ENCODE results near the gene LMBRD2.
"Not testable (repeated sequence)": the region's sequence is repeated elsewhere in the genome, so short reads cannot be mapped to it uniquely, and the experiment has no call there.

Gene LMBRD2

GRCh38 chr5:36151434-36152323 lies at the start of gene LMBRD2, which contains the start of gene SKP2:
Gene LMBRD2 (minus strand): TSS chr5:36151887. CDS start chr5:36143349, 8,538 bp downstream.
Gene SKP2 (plus strand): TSS chr5:36152111. CDS start chr5:36152263, 152 bp downstream.
- DNase-seq (ENCODE audit: insufficient read length, low spot score) (peak; percentile 99), FAIRE-seq (peak; percentile 99)

- FAIRE-seq: peak; percentile 79
These were observed 48.8 kb upstream of the LMBRD2 start for GRCh38 chr5:36200513-36200912.

DNA sequence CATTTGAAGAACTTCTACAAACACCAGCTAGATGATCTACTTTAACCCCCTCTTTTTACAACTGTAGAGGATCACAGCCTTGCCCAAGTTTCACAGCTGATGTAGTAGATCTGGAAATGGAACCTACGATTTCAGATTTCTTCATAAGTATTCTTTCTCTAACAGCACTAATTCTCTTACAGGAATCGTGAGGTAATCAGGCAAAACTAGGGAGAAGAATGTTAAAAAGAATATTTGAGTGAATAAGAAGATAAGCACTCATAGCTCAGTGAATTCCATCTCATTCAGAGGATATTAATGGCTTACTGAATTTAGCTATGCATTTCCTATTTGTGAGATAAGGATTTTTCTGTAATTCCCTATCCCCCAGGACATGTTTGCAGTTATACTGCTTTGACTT lies 47.9 kb upstream of the LMBRD2 start:
- FAIRE-seq (no peak), DNase-seq (ENCODE audit: insufficient read length, low spot score) (no peak)

More at GRCh38 chr5:36200513-36200912, 48.8 kb upstream of the LMBRD2 start:
- no peak for DNase-seq (ENCODE audit: insufficient read length, low spot score)

DNA sequence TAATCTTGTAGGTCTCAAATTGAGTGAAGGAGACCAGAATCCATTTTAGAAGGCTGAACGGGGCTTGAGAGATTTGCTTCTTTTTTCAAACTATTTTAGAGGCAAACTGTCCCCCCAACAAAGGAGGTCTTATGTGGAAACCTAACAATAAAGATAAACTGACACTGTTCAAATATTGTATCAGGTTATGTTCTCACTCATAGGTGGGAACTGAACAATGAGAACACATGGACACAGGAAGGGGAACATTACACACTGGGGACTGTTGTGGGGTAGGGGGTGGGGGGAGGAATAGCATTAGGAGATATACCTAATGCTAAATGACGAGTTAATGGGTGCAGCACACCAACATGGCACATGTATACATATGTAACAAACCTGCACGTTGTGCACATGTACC lies 47.1 kb upstream of the LMBRD2 start:
- FAIRE-seq; DNase-seq (ENCODE audit: insufficient read length, low spot score): not testable (repeated sequence)

- DNase-seq (ENCODE audit: insufficient read length, low spot score): no peak
These were observed 46.6 kb upstream of the LMBRD2 start for GRCh38 chr5:36198281-36198680.

DNA sequence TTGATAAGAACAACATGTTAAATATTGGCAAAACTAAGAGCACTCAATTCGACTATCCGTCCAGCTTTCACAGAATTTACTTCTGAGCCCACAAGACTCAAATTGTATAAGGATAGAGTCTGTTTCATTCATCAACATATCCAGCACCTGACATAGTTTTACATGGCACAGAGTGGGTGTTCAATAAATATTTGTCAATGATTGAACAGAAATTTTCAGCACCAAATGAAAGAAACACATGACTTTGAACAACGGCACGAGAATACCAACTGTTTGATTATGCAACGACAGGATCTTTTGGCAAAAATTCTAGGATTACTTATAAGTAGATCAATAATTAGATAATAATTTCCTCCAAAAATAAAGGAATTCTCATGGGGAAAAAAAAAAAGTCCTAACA lies 42.1 kb upstream of the LMBRD2 start:
- FAIRE-seq (no peak), DNase-seq (ENCODE audit: insufficient read length, low spot score) (no peak)

More at GRCh38 chr5:36198281-36198680, 46.6 kb upstream of the LMBRD2 start:
- FAIRE-seq: no peak

DNA sequence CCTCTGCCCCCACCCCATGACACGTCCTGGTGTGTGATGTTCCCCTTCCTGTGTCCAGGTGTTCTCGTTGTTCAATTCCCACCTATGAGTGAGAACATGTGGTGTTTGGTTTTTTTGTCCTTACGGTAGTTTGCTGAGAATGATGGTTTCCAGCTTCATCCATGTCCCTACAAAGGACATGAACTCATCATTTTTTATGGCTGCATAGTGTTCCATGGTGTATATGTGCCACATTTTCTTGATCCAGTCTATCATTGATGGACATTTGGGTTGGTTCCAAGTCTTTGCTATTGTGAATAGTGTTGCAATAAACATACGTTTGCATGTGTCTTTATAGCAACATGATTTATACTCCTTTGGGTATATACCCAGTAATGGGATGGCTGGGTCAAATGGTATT lies 32.7 kb upstream of the LMBRD2 start:
- not testable (repeated sequence) for DNase-seq (ENCODE audit: insufficient read length, low spot score); FAIRE-seq

GRCh38 chr5:36181774-36182173 lies 30.1 kb upstream of the LMBRD2 start:
- DNase-seq (ENCODE audit: insufficient read length, low spot score) (no peak), FAIRE-seq (no peak)

DNA sequence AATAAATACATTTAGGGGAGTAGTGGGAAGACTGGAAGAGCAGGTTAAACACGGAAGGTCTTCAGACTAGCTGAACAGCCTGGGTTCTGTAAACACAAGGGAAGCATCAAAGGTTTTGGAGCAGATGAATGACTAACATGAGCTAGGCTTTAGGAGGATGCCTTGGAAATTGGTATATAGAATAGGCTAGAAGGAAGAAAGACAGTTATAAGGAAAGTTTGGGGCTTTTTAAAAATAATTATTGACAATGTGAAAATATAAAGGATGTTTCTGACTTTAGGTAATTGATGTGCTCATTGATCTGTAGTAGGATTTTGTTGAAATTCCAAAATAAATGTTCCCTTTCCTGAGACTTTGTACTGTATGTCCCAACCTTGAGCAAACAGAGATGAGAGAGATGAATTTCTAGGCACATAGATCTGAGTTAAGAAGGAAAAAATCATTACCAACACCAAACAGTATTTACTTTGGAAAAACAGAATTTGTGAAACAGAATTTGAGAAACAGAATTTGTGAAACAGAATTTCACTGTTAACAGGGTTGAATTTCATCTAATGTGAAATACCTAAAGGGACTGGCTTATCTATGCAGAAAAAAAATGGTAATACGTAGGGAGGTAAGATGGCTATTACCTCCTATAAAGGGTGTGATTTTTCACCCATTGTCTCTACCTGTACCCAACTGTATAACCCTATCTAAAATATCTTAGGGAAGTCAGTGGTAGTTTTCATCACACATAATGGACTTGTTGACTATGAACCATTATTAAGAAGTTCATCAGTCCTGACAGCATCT lies 29.1 kb upstream of the LMBRD2 start:
- no peak for DNase-seq (ENCODE audit: insufficient read length, low spot score)
- no peak for FAIRE-seq

- DNase-seq (ENCODE audit: insufficient read length, low spot score) (no peak), FAIRE-seq (no peak)
These were observed 28.3 kb upstream of the LMBRD2 start for GRCh38 chr5:36179950-36180349.

DNA sequence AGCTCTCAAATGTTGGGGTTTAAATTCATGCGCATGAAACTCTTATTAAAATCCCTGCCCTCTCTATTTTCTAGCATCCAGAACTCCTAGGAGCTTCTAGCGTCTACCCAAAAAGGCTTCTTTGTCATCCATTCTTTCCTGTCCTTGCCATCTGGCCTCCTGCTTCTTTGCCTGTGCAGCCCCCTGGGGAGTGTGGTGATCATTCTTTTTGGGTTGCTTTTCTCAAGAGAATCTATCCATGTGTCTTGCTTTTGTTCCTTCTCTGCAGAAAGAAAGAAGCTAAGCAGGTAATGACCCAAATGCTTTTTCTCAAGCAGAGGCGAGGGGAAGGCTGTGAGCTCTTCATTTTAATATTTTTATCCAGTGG lies 26.8 kb upstream of the LMBRD2 start:
- FAIRE-seq: no peak
- DNase-seq (ENCODE audit: insufficient read length, low spot score): no peak

- FAIRE-seq: peak; percentile 4
- DNase-seq (ENCODE audit: insufficient read length, low spot score): peak; percentile 31
These were observed 26.2 kb upstream of the LMBRD2 start for GRCh38 chr5:36177715-36178523.

- FAIRE-seq: no peak
- DNase-seq (ENCODE audit: insufficient read length, low spot score): no peak
These were observed 25.5 kb upstream of the LMBRD2 start for GRCh38 chr5:36177154-36177553.

DNA sequence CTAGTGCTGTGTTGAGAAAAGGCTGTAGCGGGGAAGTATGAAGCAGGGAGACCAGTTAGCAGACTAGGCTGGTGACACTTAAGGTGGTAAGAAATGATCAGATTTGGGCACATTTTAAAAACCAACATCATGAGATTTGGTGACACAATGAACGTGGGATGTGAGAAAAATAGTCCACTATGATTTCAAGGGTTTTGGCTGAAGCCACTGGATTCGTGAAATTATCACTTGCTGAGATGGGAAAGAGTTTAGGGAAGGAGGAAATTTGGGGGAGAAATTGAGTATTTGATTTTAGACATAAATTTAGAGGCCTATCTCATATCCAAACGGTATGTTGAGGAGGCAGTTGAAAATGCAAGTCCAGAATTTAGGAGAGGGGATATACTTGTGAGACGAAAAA lies 23.4 kb upstream of the LMBRD2 start:
- FAIRE-seq (no peak), DNase-seq (ENCODE audit: insufficient read length, low spot score) (no peak)

GRCh38 chr5:36174119-36174518 lies 22.4 kb upstream of the LMBRD2 start:
- FAIRE-seq (peak; percentile 49), DNase-seq (ENCODE audit: insufficient read length, low spot score) (no peak)

DNA sequence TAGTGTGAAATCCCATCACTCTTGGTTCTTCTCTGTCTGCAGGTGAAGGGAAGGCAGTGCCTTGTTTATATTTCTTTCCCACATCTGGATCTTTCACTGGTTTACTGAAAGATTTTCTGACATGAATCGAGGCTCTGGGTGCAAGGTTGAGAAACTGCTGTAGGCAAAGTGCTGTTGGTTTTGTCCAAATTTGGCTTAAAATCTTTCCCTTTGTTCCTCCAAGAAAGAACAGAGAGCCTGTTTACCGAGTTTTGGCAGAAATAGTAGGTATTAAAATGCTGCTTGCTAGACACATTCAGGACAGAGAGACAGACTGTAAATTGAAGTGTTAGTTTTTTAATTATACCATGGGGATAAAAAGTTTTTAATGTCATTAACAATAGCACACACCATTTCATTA lies 21.7 kb upstream of the LMBRD2 start:
- FAIRE-seq: no peak
- no peak for DNase-seq (ENCODE audit: insufficient read length, low spot score)

GRCh38 chr5:36172599-36172998 lies 20.9 kb upstream of the LMBRD2 start:
- DNase-seq (ENCODE audit: insufficient read length, low spot score): no peak
- no peak for FAIRE-seq

- FAIRE-seq: no peak
- DNase-seq (ENCODE audit: insufficient read length, low spot score): no peak
These were observed 19.2 kb upstream of the LMBRD2 start for GRCh38 chr5:36170832-36171424.

DNA sequence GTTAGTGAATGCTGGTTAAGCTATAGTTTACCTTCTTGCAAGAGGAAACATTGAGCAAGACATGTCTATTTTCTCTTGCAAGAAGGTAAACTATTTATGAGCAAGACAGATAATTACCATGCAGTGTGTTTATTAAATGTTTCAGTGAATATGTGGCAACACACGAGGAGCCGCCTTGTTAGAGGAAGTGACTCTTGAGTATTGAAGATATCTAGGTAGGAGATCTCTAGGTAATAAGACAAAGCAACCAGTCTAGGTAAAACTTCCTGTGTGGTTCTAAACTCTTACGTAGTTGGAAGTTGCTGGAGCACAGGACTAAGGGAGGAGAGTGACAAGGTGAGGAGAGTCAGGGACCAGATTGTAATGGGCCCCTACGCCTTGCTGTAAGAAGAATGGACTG lies 17.1 kb upstream of the LMBRD2 start:
- DNase-seq (ENCODE audit: insufficient read length, low spot score) (no peak), FAIRE-seq (peak; percentile 72)

DNA sequence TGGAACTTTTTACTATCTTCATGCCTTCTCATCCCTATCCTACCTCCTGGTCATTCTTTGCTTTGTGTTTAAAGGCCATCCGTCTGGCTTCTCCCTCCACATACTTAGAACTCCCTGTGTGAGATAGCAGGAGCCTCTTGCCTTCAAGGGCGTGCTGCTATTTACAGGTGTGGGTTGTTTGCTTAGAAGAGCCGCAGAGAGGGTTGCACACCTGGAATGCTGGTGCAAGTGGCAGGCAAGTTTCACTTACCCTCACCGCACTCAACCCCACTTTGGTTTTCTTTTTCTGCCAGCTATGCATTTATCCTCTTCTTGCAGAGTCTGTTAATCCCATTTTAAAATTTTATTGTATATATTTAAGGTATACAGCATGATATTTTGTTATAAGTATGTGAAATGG lies 12.8 kb upstream of the LMBRD2 start:
- no peak for DNase-seq (ENCODE audit: insufficient read length, low spot score)
- FAIRE-seq: no peak

All from HTR-8/SVneo (cell line).